Esophagus muscularis mucosa (tissue), 4 donors: ENCODE data around the gene ADCY10. TPM values are rescaled to one million over a fixed set of nuclear protein-coding genes. Genes with fewer than 3 reads are reported as not detected.
A peak's percentile ranks its signal among the peaks of the same experiment; 100 is the strongest.

Experiments
- DNase-seq: peaks from one replicate; pipeline ENCODE4 v3.0.0-alpha.2; 2017; ENCODE audit errors: extremely low spot score
- H3K27ac ChIP-seq, 4 donors: fragments of 200-600 bp; sonication (generic); replicated peaks in 1 of 4; 1 replicate in 3 of 4; 2 replicates in 1 of 4; pipeline ENCODE4 v1.5.1; 2016 to 2019; ENCODE audit warnings: mild to moderate bottlenecking in 1 of 4
- H3K27me3 ChIP-seq, 4 donors: fragments of 200-600 bp; sonication (generic); one replicate each; pipeline versions ENCODE4 v1.5.1 to v1.6.0; 2016 to 2019
- H3K36me3 ChIP-seq, 4 donors: fragments of 200-600 bp; sonication (generic); one replicate each; pipeline ENCODE4 v1.5.1; 2016 to 2019
- H3K4me1 ChIP-seq, 4 donors: fragments of 200-600 bp; sonication (generic); one replicate each; pipeline ENCODE4 v1.5.1; 2016 to 2019
- H3K4me3 ChIP-seq, 4 donors: fragments of 200-600 bp; sonication (generic); 1 replicate in 2 of 4; 2 replicates in 2 of 4; pipeline ENCODE4 v1.5.1; 2016 to 2019; ENCODE audit warnings: mild to moderate bottlenecking in 4 of 4, moderate library complexity in 1 of 4
- H3K9me3 ChIP-seq, 4 donors: fragments of 200-600 bp; sonication (generic); 1 replicate in 3 of 4; 2 replicates in 1 of 4; pipeline ENCODE4 v1.5.1; 2016 to 2019
- CTCF ChIP-seq, 3 experiments: fragments of 200-600 bp in 2 of 3; fragments of 450-650 bp in 1 of 3; sonication (generic) in 2 of 3; IDR thresholded peaks; one replicate each; pipeline ENCODE4 v1.5.1; 2017 to 2019; ENCODE audit warnings: antibody characterized with exemption in 3 of 3, mild to moderate bottlenecking in 2 of 3, moderate library complexity in 1 of 3
- EP300 ChIP-seq: sonication (generic); formaldehyde crosslinking; IDR thresholded peaks from one replicate; pipeline ENCODE4 v1.6.1; 2017; ENCODE audit warnings: antibody characterized with exemption
- POLR2A ChIP-seq: fragments of 450-650 bp; IDR thresholded peaks from one replicate; pipeline ENCODE4 v1.6.1; 2017; ENCODE audit warnings: antibody characterized with exemption, moderate library complexity, mild to moderate bottlenecking, low read depth
- POLR2AphosphoS5 ChIP-seq, 2 donors: sonication (generic); formaldehyde crosslinking; IDR thresholded peaks; one replicate each; pipeline ENCODE4 v1.6.1; 2017; ENCODE audit warnings: antibody characterized with exemption in 2 of 2
- WGBS: methylation state at CpG from one replicate; pipeline ENCODE4 v1.1.5; 2018; 5-methylcytosine and 5-hydroxymethylcytosine counted together
- intact Hi-C: fragments of 100-400 bp; cut with DNase I; formaldehyde crosslinking; loops from one replicate; pipeline ENCODE4 v1.15.1; 2023
- total RNA-seq, 4 donors: library from RNA; depleted of rRNA; stranded (reverse); fragments of >200 nt; gene quantifications; one replicate each; pipeline versions ENCODE4 v1.1.0 to v1.2.1, GENCODE V29; 2016

Gene ADCY10
- total RNA-seq, 4 donors from 2014 or later, result under 0.01 to 0.29 (median 0.21) TPM

GRCh38 chr1:167782946-167783345, 131.0 kb downstream of the ADCY10 start:
- 100% methylated on average over 1 of the region's 1 CpG for WGBS
- peak; percentile 17 for DNase-seq
- intact Hi-C loops, result no loop called here
- Histone ChIP-seq H3K4me3 (no peak overlapping the region), H3K36me3 (peaks cover 7 to 25% (median 12%) of the 10 kb centered on the region in 4 donors), H3K4me1 (peaks cover 0 to 8% (median 6%) of the 10 kb centered on the region in 4 donors), H3K27ac (no peak overlapping the region), H3K9me3 (no peaks in the 10 kb centered on the region), H3K27me3 (no peaks in the 10 kb centered on the region)
- no peak for TF ChIP-seq CTCF (IDR thresholded peaks at IDR 0.05)
- no peak for TF ChIP-seq POLR2A
- TF ChIP-seq POLR2AphosphoS5 (IDR thresholded peaks at IDR 0.05), result no peak
- no peak for TF ChIP-seq EP300

GRCh38 chr1:167781558-167781957, 132.4 kb downstream of the ADCY10 start:
- Histone ChIP-seq H3K9me3 (no peaks in the 10 kb centered on the region), H3K27ac (no peak overlapping the region), H3K27me3 (no peaks in the 10 kb centered on the region), H3K36me3 (peaks cover 0 to 19% (median 12%) of the 10 kb centered on the region in 4 donors), H3K4me1 (peaks cover 0 to 8% (median 6%) of the 10 kb centered on the region in 4 donors), H3K4me3 (no peak overlapping the region)
- no peak for DNase-seq
- 98% methylated on average over 2 of the region's 2 CpGs for WGBS
- TF ChIP-seq POLR2AphosphoS5 (IDR thresholded peaks at IDR 0.05), result no peak
- no peak for TF ChIP-seq CTCF (IDR thresholded peaks at IDR 0.05)
- TF ChIP-seq EP300, result no peak
- no peak for TF ChIP-seq POLR2A
- intact Hi-C loops, result no loop called here

- H3K4me3 ChIP-seq, result no peak overlapping the region
- DNase-seq, result peak; percentile 31
- intact Hi-C loops, result no loop called here
- 91% methylated on average over 5 of the region's 5 CpGs for WGBS
- TF ChIP-seq POLR2AphosphoS5 (IDR thresholded peaks at IDR 0.05) (no peak), POLR2A (no peak), EP300 (no peak), CTCF (IDR thresholded peaks at IDR 0.05) (no peak)
- H3K4me1 ChIP-seq, result peaks cover 0 to 6% (median 0%) of the 10 kb centered on the region in 4 donors
- H3K9me3 ChIP-seq, result no peaks in the 10 kb centered on the region
- H3K27me3 ChIP-seq, result no peaks in the 10 kb centered on the region
- peaks cover 0 to 48% (median 24%) of the 10 kb centered on the region in 4 donors for H3K36me3 ChIP-seq
- no peak overlapping the region for H3K27ac ChIP-seq
Measured at GRCh38 chr1:167777269-167777650, 136.7 kb downstream of the ADCY10 start.

- Histone ChIP-seq H3K27ac (no peak overlapping the region), H3K27me3 (no peaks in the 10 kb centered on the region), H3K4me1 (peaks cover 0 to 6% (median 0%) of the 10 kb centered on the region in 4 donors), H3K9me3 (no peaks in the 10 kb centered on the region), H3K4me3 (no peak overlapping the region), H3K36me3 (peaks cover 0 to 53% (median 30%) of the 10 kb centered on the region in 4 donors)
- intact Hi-C loops, result no loop called here
- WGBS, result 95% methylated on average over 1 of the region's 1 CpG
- DNase-seq, result peak; percentile 2
- TF ChIP-seq POLR2AphosphoS5 (IDR thresholded peaks at IDR 0.05) (no peak), POLR2A (no peak), CTCF (IDR thresholded peaks at IDR 0.05) (no peak), EP300 (no peak)
Measured at GRCh38 chr1:167776616-167777268, 137.2 kb downstream of the ADCY10 start.

GRCh38 chr1:167776151-167776550, 137.8 kb downstream of the ADCY10 start:
- Histone ChIP-seq H3K9me3 (no peaks in the 10 kb centered on the region), H3K36me3 (peaks cover 0 to 58% (median 33%) of the 10 kb centered on the region in 4 donors), H3K4me1 (peaks cover 0 to 6% (median 0%) of the 10 kb centered on the region in 4 donors), H3K27ac (no peak overlapping the region), H3K27me3 (no peaks in the 10 kb centered on the region), H3K4me3 (no peak overlapping the region)
- intact Hi-C loops, result no loop called here
- DNase-seq, result peak; percentile 24
- WGBS, result 86% methylated on average over 1 of the region's 1 CpG
- TF ChIP-seq POLR2AphosphoS5 (IDR thresholded peaks at IDR 0.05) (no peak), POLR2A (no peak)
